ENCODE results near the gene GSTCD.
"Not testable (repeated sequence)": the region's sequence is repeated elsewhere in the genome, so short reads cannot be mapped to it uniquely, and the experiment has no call there.

GSTCD gene

GRCh38 chr4:105808030-105808749, 99.6 kb downstream of the GSTCD start:
- no peak for DNase-seq

- DNase-seq, result no peak
Observed at GRCh38 chr4:105808750-105809041, 100.1 kb downstream of the GSTCD start.

DNA sequence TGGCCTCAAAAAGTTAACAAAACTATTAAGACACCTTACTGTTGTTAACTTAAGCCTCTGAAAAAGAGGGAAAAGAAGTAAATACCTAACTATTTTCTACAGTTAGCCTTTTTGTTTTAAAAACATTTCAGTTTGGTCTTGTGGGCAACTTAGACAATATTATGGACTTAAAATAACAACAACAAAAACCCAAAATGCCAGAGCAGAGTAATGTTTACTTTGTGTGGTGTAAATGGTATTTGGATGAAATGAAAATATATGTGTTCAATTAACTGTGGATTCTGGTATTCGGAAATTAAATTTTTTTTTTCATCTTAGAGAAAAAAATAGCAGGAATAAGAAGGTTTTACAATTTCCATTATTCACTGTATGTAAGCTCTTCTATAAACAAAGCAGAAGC, 107.1 kb downstream of the GSTCD start:
- no peak for DNase-seq

- no peak for DNase-seq
Observed at GRCh38 chr4:105822061-105822460, 113.5 kb downstream of the GSTCD start.

DNA sequence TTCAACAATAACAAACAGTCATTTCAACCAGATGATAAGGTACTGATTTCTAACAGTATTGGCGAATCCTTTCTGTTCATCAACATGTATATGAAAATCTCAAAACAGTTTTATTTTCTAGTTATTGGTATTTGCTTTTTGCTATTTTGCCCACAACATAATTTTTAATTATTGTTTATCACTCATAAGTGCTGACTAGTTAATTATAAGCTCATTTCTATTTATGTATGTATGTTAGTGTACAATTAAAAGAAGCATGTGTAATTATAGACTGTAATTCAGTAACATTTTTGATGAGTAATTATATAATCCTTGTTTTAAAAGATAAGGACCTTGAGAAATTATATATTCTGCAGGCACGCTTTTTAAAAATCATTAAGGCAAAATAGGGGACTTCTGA, 119.5 kb downstream of the GSTCD start:
- DNase-seq, result no peak

GRCh38 chr4:105831189-105831588, 122.6 kb downstream of the GSTCD start:
- no peak for DNase-seq

GRCh38 chr4:105835177-105835576, 126.6 kb downstream of the GSTCD start:
- DNase-seq, result no peak

- no peak for DNase-seq
Observed at GRCh38 chr4:105836537-105836936, 128.0 kb downstream of the GSTCD start.

DNA sequence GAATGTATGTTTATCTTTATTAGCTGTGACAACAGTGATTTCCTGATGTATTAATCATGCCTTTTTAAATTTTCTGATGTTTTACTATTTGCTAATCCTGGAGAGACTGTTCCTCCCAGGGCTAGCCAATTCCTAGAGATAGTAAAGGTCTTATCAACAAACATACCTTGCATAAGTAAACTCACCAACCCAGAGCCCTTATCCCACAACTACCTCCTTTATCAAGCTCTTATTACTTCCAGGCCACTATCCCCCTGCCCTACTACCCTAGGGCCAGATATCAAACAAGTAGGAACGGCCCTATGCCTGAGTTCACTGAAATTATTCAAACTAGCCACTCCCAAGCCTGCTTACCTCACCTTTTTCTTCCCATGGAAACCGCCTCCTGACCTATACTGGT, 128.5 kb downstream of the GSTCD start:
- DNase-seq, result no peak

GRCh38 chr4:105838082-105838481, 129.5 kb downstream of the GSTCD start:
- DNase-seq, result no peak

GRCh38 chr4:105840426-105841174, 132.0 kb downstream of the GSTCD start:
- DNase-seq, result no peak

- DNase-seq, result no peak
Observed at GRCh38 chr4:105843941-105844340, 135.4 kb downstream of the GSTCD start.

- no peak for DNase-seq
Observed at GRCh38 chr4:105845559-105845958, 137.0 kb downstream of the GSTCD start.

DNA sequence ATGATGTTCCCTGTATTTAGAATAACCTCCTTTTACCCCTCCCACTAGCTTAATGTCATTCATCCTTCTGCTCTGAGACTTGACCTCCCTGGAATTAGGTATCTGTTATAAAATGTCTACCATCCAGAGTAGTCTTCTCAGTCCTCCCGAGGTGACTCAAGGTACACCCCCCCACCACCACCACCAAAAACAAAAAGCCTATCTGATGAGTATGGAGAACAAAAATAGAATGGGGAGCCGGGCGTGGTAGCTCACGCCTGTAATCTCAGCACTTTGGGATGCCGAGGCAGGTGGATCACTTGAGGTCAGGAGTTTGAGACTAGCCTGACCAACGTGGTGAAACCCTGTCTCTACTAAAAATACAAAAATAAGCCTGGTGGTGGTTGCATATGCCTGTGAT, 139.8 kb downstream of the GSTCD start:
- DNase-seq, result not testable (repeated sequence)

DNA sequence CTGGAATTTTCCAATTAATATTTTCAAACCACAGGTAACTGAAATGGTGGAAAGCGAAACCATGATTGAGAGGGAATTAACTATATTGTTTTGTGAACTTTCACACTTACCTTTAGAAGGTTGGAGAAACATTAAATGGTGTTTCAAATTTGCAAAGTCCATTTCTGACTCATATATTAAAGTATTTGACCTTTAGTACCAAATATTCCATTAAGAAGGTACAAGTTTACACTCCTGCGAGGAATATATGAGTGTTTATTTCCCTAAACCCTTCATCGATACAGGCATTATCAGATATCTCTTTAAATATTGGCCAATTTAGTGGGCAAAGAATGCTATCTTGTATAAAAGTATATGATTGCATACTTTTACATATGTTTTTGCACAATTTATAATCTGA, 142.6 kb downstream of the GSTCD start:
- DNase-seq, result no peak

DNA sequence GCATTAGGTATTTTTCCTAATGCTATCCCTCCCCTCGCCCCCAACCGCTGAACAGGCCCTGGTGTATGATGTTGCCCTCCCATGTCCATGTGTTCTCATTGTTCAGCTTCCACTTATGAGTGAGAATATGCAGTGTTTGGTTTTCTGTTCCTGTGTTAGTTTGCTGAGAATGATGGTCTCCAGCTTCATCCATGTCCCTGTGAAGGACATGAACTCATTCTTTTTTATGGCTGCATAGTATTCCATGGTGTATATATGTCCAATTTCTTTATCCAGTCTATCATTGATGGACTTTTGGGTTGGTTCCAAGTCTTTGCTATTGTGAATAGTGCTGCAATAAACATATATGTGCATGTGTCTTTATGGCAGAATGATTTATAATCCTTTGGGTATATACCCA, 143.6 kb downstream of the GSTCD start:
- not testable (repeated sequence) for DNase-seq

- no peak for DNase-seq
Observed at GRCh38 chr4:105858466-105859040, 150.0 kb downstream of the GSTCD start.

DNA sequence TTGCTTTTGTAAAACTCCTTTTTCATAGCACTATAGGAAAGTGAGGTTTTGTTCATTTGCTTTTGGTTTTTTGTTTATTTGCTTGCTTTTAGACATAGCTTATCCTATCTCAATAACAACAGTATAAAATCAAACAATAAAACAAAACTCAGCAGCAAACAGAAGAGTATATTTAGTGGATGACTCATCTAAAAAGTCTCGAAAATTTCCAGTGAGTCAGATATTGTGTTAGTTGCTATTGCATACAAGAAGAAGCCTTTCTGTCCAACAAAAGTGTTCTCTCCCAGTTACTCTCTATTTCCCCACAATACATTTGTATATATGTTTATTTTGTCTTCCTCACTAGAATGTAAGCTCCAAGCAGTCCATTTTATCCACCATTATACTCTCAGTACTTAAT, 150.6 kb downstream of the GSTCD start:
- DNase-seq, result no peak

DNA sequence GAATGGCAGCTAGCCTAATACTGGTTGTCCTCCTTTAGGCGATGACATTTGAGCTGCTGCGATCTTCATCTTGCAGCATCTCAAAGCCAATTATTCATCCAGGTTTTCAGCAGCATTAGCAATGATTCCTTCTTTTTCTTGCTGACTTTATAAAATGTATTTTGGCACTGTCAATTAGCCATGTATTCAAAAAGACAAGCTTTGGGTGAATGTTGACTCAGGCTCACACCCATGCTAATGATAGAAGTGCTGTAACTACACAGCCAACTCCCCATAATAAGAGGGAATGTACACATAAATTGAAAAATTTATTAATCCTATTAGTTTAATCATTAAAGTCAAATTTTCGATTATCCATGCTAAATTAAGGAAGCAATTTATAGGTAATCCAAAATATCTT, 162.4 kb downstream of the GSTCD start:
- DNase-seq, result no peak

DNA sequence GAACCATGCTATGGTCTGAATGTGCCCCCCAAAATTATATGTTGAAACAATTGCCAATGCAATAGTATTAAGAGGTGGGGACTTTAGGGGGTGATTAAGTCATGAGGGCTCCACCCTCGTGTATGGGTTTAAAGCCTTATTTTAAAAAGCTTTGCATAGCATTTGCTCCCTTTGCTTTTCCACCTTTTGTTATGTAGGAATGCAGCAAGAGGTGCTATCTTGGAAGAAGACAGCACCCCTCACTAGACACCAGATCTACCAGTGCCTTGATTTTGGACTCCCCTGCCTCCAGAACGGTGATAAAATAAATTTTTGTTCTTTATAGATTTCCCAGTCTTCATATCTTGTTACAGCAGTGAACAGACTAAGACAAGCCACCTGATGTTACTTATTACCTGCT, 163.4 kb downstream of the GSTCD start:
- DNase-seq, result no peak

- no peak for DNase-seq
Observed at GRCh38 chr4:105875233-105875632, 166.6 kb downstream of the GSTCD start.

- DNase-seq, result no peak
Observed at GRCh38 chr4:105878668-105879067, 170.1 kb downstream of the GSTCD start.

GRCh38 chr4:105887508-105887907, 178.9 kb downstream of the GSTCD start:
- no peak for DNase-seq
